Hepatocyte (in vitro differentiated cells): ENCODE data around the gene DIS3L2. TPM values are rescaled to one million over a fixed set of nuclear protein-coding genes. Genes with fewer than 3 reads are reported as not detected.

Experiments
- DNase-seq: peaks from one replicate; pipeline ENCODE4 v3.0.0-alpha.2; 2016; ENCODE audit warnings: low spot score
- H2AFZ ChIP-seq: fragments of 200-600 bp; sonication (generic); 2 replicates; pipeline ENCODE4 v1.6.0; 2016; ENCODE audit warnings: antibody characterized with exemption, mild to moderate bottlenecking
- H3K27ac ChIP-seq: fragments of 200-600 bp; sonication (generic); 2 replicates; pipeline ENCODE4 v1.5.1; 2016; ENCODE audit warnings: mild to moderate bottlenecking
- H3K27me3 ChIP-seq: fragments of 200-600 bp; sonication (generic); 2 replicates; pipeline ENCODE4 v1.6.1; 2016
- H3K36me3 ChIP-seq: fragments of 200-600 bp; sonication (generic); replicated peaks from 2 replicates; pipeline ENCODE4 v1.5.1; 2016; ENCODE audit warnings: low read depth; ENCODE audit not compliant: insufficient read depth
- H3K4me1 ChIP-seq: fragments of 200-600 bp; sonication (generic); 2 replicates; pipeline ENCODE4 v1.5.1; 2016; ENCODE audit warnings: mild to moderate bottlenecking, moderate library complexity; ENCODE audit not compliant: insufficient read depth
- H3K4me2 ChIP-seq: fragments of 200-600 bp; sonication (generic); 2 replicates; pipeline ENCODE4 v1.6.0; 2016
- H3K4me3 ChIP-seq: fragments of 200-600 bp; sonication (generic); 2 replicates; pipeline ENCODE4 v1.5.1; 2016; ENCODE audit warnings: mild to moderate bottlenecking
- H3K79me2 ChIP-seq: fragments of 200-600 bp; sonication (generic); 2 replicates; pipeline ENCODE4 v1.6.0; 2017; ENCODE audit warnings: mild to moderate bottlenecking
- H3K9me2 ChIP-seq: fragments of 200-600 bp; sonication (generic); replicated peaks from 2 replicates; pipeline ENCODE4 v1.6.0; 2017; ENCODE audit warnings: mild to moderate bottlenecking; ENCODE audit not compliant: insufficient read depth
- H3K9me3 ChIP-seq: fragments of 200-600 bp; sonication (generic); 2 replicates; pipeline ENCODE4 v1.5.1; 2016; ENCODE audit warnings: low read depth, mild to moderate bottlenecking
- H4K20me1 ChIP-seq: fragments of 200-600 bp; sonication (generic); 2 replicates; pipeline ENCODE4 v1.6.0; 2016; ENCODE audit warnings: mild to moderate bottlenecking; ENCODE audit not compliant: insufficient read depth, poor library complexity, severe bottlenecking
- CTCF ChIP-seq: fragments of 200-600 bp; sonication (generic); IDR thresholded peaks from 2 replicates; pipeline ENCODE4 v1.5.1; 2016; ENCODE audit warnings: antibody characterized with exemption, mild to moderate bottlenecking; ENCODE audit not compliant: poor library complexity
- EZH2 ChIP-seq: fragments of 200-600 bp; sonication (generic); IDR thresholded peaks from 2 replicates; pipeline ENCODE4 v1.6.1; 2016; ENCODE audit warnings: antibody characterized with exemption, mild to moderate bottlenecking, borderline replicate concordance
- EZH2phosphoT487 ChIP-seq: fragments of 200-600 bp; sonication (generic); IDR thresholded peaks from one replicate; pipeline ENCODE4 v1.6.1; 2018; ENCODE audit warnings: antibody characterized with exemption, mild to moderate bottlenecking, low read depth, moderate library complexity; ENCODE audit not compliant: unreplicated experiment, severe bottlenecking
- WGBS: methylation state at CpG from one replicate; pipeline ENCODE4 v1.1.6; 2016; ENCODE audit warnings: low lambda C conversion rate; ENCODE audit errors: missing lambda C conversion rate; 5-methylcytosine and 5-hydroxymethylcytosine counted together
- polyA plus RNA-seq: library from polyadenylated mRNA; unstranded; fragments of >200 nt; fragmentation: Nextera tagmentation; extraction: Ambion mirVana; gene quantifications from 2 replicates; pipeline ENCODE4 v1.2.1, GENCODE V29; 2016
- total RNA-seq: library from RNA; depleted of rRNA; stranded (reverse); fragments of >200 nt; gene quantifications from 2 replicates; pipeline ENCODE4 v1.2.3, GENCODE V29; 2014

Gene DIS3L2
- total and polyA plus RNA-seq, 2 experiments from 2014 or later: 19.5 to 20.0 TPM

GRCh38 chr2:232250246-232251175 lies 289.0 kb downstream of the DIS3L2 start:
- 75% methylated on average over 5 of the region's 5 CpGs for WGBS
- Histone ChIP-seq H3K4me3 (no peak overlapping the region), H4K20me1 (no peaks in the 10 kb centered on the region), H3K36me3 (no peaks in the 10 kb centered on the region), H2AFZ (no peak overlapping the region), H3K27me3 (no peaks in the 10 kb centered on the region), H3K4me2 (no peak overlapping the region), H3K79me2 (no peaks in the 10 kb centered on the region), H3K9me2 (no peaks in the 10 kb centered on the region), H3K27ac (no peak overlapping the region), H3K4me1 (no peaks in the 10 kb centered on the region), H3K9me3 (no peaks in the 10 kb centered on the region)
- no peak for DNase-seq
- TF ChIP-seq EZH2 (no peak), CTCF (no peak), EZH2phosphoT487 (no peak)

- no peaks in the 10 kb centered on the region for H3K36me3 ChIP-seq
- no peaks in the 10 kb centered on the region for H3K9me3 ChIP-seq
- H3K79me2 ChIP-seq: no peaks in the 10 kb centered on the region
- H3K27ac ChIP-seq: no peak overlapping the region
- no peak overlapping the region for H2AFZ ChIP-seq
- no peak for TF ChIP-seq CTCF
- DNase-seq: no peak
- no peak overlapping the region for H3K4me2 ChIP-seq
- WGBS: 97% methylated on average over 5 of the region's 5 CpGs
- no peaks in the 10 kb centered on the region for H3K27me3 ChIP-seq
- no peaks in the 10 kb centered on the region for H4K20me1 ChIP-seq
- no peak overlapping the region for H3K4me3 ChIP-seq
- H3K4me1 ChIP-seq: no peaks in the 10 kb centered on the region
- no peaks in the 10 kb centered on the region for H3K9me2 ChIP-seq
Observed at GRCh38 chr2:232255033-232255432, 293.5 kb downstream of the DIS3L2 start.

- no peaks in the 10 kb centered on the region for H3K9me3 ChIP-seq
- DNase-seq: peak; percentile 14
- H3K27ac ChIP-seq: no peak overlapping the region
- no peaks in the 10 kb centered on the region for H3K79me2 ChIP-seq
- no peaks in the 10 kb centered on the region for H4K20me1 ChIP-seq
- H3K4me1 ChIP-seq: no peaks in the 10 kb centered on the region
- H3K27me3 ChIP-seq: no peaks in the 10 kb centered on the region
- WGBS: 32% methylated on average over 3 of the region's 3 CpGs
- no peak for TF ChIP-seq CTCF
- no peak for TF ChIP-seq EZH2
- no peak for TF ChIP-seq EZH2phosphoT487
- H2AFZ ChIP-seq: no peak overlapping the region
- H3K36me3 ChIP-seq: peaks cover 5% of the 10 kb centered on the region
- no peak overlapping the region for H3K4me3 ChIP-seq
- no peak overlapping the region for H3K4me2 ChIP-seq
- H3K9me2 ChIP-seq: no peaks in the 10 kb centered on the region
Observed at GRCh38 chr2:232260075-232260474, 298.6 kb downstream of the DIS3L2 start.
